ENCODE measurements around the gene LRRC2.
"Not testable (repeated sequence)": the region's sequence is repeated elsewhere in the genome, so short reads cannot be mapped to it uniquely, and the experiment has no call there.

Gene LRRC2

GRCh38 chr3:46522201-46522600 lies 43.9 kb downstream of the LRRC2 start:
- not testable (repeated sequence) for DNase-seq

DNA sequence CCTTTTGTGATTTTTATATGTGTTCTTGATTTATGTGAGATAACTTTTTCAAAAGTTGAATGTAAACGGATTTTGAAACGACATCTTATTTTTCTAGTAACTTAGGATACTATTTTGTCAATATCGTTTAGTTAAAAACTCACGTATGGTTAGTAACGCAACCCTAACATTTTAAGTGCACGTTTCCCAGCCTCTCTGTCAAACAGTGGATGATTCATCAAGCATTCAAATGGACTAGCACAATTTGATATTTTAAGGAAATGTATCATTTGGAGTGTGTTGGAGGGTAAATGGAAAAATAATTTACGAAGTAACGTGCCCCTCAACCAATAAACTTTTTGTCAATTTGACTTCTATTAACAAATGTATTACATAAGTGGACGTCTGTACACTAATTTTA lies 45.0 kb downstream of the LRRC2 start:
- DNase-seq, result no peak

- no peak for DNase-seq
Observed at GRCh38 chr3:46520531-46520930, 45.6 kb downstream of the LRRC2 start.

DNA sequence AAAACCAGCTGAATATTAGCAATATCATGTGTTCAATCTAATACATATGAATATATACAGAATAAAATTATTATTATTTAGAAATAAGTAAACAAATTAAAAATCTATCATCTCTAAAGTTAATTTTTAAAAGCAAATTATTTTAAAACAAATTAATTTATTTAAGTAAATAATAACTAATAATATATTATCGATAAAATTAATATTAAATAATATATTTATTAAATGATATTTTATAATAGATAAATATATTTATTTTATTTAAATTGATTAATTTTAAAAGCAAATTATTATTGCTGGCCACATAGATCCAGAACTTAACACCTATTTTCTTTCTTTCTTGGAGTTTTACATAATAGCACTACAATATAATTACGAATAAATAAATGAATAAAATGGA lies 46.1 kb downstream of the LRRC2 start:
- DNase-seq, result no peak

DNA sequence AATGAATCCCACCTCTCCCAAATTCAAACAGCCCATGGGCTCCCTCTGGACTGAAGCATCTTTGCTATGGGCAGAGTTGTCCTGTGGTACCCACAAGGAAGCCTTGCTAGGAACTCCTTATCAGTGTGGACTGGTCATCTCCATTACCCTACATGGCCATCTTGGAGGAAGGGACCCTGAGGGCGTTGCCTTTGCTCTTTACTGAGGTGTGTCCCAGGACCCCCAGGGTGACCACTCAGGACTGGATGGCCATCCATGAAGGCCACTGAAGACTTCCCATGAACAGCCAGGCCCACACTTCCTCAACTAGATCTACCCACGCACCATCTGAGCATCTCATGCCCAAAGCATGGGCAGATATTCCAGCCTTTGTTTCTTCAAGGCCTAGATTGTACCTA lies 48.3 kb downstream of the LRRC2 start:
- no peak for DNase-seq

DNA sequence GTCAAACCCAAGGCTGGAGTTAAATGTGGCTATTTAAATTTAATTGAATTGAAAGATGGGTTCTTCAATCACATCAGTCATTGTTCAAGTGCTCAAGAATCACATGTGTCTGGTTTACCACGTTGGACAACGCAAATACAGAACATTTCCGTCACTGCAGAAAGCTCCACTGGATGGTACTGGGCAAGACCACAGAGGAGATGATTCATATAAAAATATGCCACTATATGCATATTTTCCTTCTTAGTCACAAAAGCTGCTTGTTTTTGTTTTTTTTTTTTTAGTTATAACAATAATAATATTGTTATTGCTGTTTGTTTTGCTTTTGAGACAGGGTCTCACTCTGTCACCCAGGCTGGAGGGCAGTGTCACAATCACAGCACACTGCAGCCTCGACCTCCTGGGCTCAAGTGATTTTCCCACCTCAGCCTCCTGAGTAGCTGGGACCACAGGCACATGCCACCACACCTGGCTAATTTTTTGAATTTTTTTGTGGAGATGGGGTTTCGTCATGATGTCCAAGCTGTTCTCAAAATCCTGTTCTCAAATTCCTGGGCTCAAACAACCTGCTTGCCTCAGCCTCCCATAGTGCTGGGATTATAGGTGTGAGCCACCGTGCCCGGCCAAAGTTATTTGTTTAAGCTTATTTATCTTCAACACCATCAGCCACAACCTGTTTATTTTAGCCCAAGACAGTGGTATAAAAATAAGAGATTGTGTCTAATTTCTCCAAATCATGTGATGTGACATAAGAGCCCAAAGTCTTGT lies 48.9 kb downstream of the LRRC2 start:
- DNase-seq, result no peak

GRCh38 chr3:46516521-46516920 lies 49.6 kb downstream of the LRRC2 start:
- DNase-seq, result no peak

GRCh38 chr3:46512191-46512749 lies 53.8 kb downstream of the LRRC2 start:
- DNase-seq, result no peak

- no peak for DNase-seq
Observed at GRCh38 chr3:46509661-46510187, 56.4 kb downstream of the LRRC2 start.

DNA sequence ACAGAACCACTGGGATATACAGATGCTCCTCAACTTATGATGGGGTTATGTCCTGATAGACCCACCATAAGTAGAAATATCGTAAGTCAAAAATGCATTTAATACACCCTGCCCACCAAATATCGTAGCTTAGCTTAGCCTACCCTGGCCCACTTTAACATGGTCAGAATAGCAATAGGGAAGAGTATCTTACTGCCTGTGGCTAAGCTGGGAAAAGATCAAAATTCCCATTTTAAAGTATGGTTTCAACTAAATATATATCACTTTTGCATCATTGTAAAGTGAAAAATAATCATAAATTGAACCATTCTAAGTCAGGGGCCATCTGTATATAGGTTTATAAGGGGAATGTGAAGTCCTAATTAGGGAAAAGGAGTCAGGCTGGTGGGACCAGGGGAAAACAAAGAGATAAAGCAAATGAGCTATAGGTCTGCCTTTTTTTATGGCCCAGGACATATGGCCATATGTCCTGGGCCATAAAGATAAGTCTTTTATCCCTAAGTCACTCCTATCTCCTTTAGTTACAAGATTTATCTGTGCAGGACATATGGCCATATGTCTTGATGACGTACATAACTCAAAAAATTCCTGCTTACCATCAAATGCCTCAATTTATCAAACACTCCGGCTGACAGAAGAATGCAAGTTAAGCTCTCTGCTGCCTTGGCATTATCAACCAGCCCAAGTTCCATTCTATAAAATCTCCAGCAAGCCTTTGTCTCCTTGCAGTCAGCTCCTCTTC lies 57.1 kb downstream of the LRRC2 start:
- no peak for DNase-seq

- DNase-seq, result no peak
Observed at GRCh38 chr3:46506526-46506925, 59.6 kb downstream of the LRRC2 start.

GRCh38 chr3:46505953-46506352 lies 60.1 kb downstream of the LRRC2 start:
- DNase-seq, result no peak

GRCh38 chr3:46504789-46505188 lies 61.3 kb downstream of the LRRC2 start:
- no peak for DNase-seq

DNA sequence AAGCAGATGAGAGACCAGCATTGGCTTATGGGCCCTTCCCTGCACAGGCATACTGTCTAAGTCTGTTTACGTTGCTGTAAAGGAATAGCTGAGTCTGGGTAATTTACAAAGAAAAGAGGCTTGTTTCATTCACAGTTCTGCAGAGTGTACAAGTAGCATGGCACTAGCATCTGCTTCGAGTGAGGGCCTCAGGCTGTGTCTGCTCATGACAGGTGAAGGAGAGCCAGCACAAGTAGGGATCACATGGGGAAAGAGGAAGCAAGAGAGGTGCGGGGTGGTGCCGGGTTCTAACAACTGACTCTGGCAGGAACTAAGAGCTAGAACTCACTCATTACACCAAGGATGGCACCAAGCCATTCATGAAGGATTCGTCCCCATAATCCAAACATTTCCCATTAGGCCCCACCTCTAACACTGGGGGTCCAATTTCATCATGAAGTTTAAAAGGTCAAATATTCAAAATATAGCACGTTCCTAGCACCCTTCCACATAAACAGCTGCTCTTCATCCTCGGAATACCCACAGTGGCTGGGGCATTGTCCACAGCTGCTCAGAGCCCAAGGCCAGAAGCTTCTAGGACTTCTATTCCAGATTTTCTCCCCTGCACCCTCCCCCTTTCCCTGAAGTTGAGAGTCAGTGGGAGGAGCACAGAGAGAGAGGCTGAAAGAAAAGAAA lies 62.8 kb downstream of the LRRC2 start:
- DNase-seq, result no peak

DNA sequence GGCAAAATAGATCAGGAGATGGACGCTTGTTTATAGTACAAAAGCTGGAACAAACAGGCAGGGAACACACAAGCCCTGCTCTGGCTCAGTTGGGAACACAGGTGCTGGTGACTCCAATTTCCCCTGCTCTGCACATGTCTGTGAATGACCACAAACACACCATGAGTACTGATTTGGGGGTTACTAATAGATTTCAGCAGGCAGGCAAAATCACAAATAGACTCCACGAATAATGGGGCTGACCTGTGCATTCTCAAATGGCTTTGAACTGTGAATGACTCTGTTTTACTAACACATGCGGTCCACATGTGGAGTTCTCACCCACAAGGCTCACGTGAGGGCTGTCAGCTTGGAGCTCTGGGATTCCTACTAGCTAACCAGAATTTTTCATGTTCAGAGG lies 64.4 kb downstream of the LRRC2 start:
- DNase-seq, result no peak

GRCh38 chr3:46500656-46501635 lies 65.2 kb downstream of the LRRC2 start:
- no peak for DNase-seq

DNA sequence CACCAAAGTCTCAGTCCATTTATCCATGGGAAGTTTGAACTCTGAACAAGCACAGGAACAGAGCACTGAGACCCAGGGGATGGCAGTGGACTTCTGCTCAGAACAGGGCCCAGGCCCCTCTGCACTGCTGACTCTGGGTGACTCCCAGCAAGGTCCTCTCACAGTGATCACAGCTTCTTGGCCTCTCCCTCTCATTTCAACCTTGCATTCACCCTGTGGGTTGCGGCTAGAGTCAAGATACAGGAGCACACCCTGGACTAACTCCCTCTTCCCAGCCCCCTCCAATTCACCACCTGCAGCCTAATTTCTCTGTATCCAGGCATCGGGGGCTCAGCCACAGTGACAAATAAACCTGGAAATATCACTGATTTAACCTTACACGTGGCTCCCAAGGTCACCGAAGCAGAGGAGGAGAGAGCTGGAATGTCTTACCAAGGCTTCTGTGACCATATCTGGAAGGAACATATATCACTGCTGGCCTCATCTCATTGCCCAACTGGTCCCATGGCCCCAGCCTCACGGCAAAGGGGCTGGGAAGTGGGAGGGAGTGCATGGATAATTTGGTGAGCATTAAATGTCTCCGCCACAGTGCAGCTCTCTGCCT lies 67.1 kb downstream of the LRRC2 start:
- no peak for DNase-seq

DNA sequence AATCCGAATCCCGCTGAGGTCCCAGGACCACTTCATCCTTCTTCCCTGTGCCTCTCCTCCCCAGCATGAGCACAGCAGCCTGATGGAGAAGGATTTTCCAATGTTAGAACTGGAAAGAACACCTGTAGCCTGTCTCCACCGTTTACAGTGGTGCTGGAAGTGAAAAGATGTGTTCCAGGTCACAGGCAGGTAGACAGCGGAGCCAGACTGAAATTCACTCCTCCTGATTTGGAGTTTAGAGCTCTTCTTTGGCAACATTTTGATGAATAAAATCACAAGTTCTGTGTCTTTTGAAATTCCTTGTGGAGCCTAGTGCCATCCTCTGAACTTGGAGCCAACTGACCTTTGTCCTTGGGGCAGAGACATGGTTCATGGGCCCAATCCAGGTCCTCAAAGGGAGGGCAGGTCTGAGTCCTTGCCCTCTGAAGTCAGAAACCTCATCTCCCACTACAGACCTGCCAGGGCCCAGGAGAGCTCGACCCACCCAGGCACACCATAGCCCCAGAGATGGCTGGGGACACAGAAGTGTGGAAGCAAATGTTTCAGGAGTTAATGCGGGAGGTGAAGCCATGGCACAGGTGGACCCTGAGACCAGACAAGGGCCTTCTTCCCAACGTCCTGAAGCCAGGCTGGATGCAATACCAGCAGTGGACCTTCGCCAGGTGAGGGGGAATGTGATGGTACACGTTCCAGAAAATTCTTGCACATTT lies 68.4 kb downstream of the LRRC2 start, which contains the start of gene RTP3:
Gene RTP3 (plus strand): TSS at position 421 of the 710 bp plus-strand sequence. CDS start 87 bp downstream, at position 508.
- DNase-seq, result no peak

- no peak for DNase-seq
Observed at GRCh38 chr3:46496746-46497555, 69.2 kb downstream of the LRRC2 start.

GRCh38 chr3:46495901-46496456 lies 70.1 kb downstream of the LRRC2 start:
- DNase-seq, result no peak
